ENCODE measurements around the gene MOCOS. TPM values are rescaled to one million over a fixed set of nuclear protein-coding genes. Genes with fewer than 3 reads are reported as not detected.
A peak's percentile ranks its signal among the peaks of the same experiment; 100 is the strongest.

The MOCOS gene
- total RNA-seq, 2 experiments from 2014 or later, result 0.13 to 0.18 TPM

GRCh38 chr18:36183033-36183432, 4.3 kb upstream of the MOCOS start:
- Mint-ChIP-seq H3K27me3 (peaks cover 4% of the 10 kb centered on the region), H3K27ac (no peak overlapping the region), H3K4me3 (no peak overlapping the region), H3K36me3 (ENCODE audit: low read depth) (no peaks in the 10 kb centered on the region), H3K4me1 (ENCODE audit: low read depth) (peaks cover 14% of the 10 kb centered on the region), H3K9me3 (no peaks in the 10 kb centered on the region)
- ATAC-seq, result no peak
- intact Hi-C loops (cut with micrococcal nuclease), result no loop called here
- POLR2A ChIA-PET, result no interaction called here
- TF ChIP-seq CTCF (IDR thresholded peaks at IDR 0.05), result no peak
- CTCF ChIA-PET, result no interaction called here
- DNase-seq, result no peak

GRCh38 chr18:36183987-36184386, 3.3 kb upstream of the MOCOS start:
- no peak for TF ChIP-seq CTCF (IDR thresholded peaks at IDR 0.05)
- no peak for ATAC-seq
- Mint-ChIP-seq H3K4me1 (ENCODE audit: low read depth) (peaks cover 14% of the 10 kb centered on the region), H3K36me3 (ENCODE audit: low read depth) (no peaks in the 10 kb centered on the region), H3K27ac (no peak overlapping the region), H3K4me3 (no peak overlapping the region), H3K27me3 (peaks cover 13% of the 10 kb centered on the region), H3K9me3 (no peaks in the 10 kb centered on the region)
- DNase-seq, result no peak
- ChIA-PET POLR2A (no interaction called here), CTCF (no interaction called here)
- intact Hi-C loops (cut with micrococcal nuclease), result no loop called here

GRCh38 chr18:36185157-36185556, 2.1 kb upstream of the MOCOS start:
- Mint-ChIP-seq H3K4me3 (no peak overlapping the region), H3K27ac (no peak overlapping the region), H3K4me1 (ENCODE audit: low read depth) (peaks cover 7% of the 10 kb centered on the region), H3K27me3 (peaks cover 20% of the 10 kb centered on the region), H3K9me3 (no peaks in the 10 kb centered on the region), H3K36me3 (ENCODE audit: low read depth) (no peaks in the 10 kb centered on the region)
- ChIA-PET POLR2A (no interaction called here), CTCF (no interaction called here)
- intact Hi-C loops (cut with micrococcal nuclease), result no loop called here
- no peak for TF ChIP-seq CTCF (IDR thresholded peaks at IDR 0.05)
- no peak for ATAC-seq
- DNase-seq, result no peak

- ChIA-PET CTCF (no interaction called here), POLR2A (interaction anchor here (0.9 kb wide), 1 partner anchor 57 kb away, joined by 3 read pairs; no protein-coding TSS in a partner anchor)
- H3K4me3 Mint-ChIP-seq, result peak overlapping the region; percentile 28
- H3K9me3 Mint-ChIP-seq, result no peaks in the 10 kb centered on the region
- H3K36me3 Mint-ChIP-seq (ENCODE audit: low read depth), result no peaks in the 10 kb centered on the region
- peaks cover 7% of the 10 kb centered on the region for H3K4me1 Mint-ChIP-seq (ENCODE audit: low read depth)
- ATAC-seq (no peak), DNase-seq (no peak)
- peaks cover 23% of the 10 kb centered on the region for H3K27me3 Mint-ChIP-seq
- no peak overlapping the region for H3K27ac Mint-ChIP-seq
- TF ChIP-seq CTCF (IDR thresholded peaks at IDR 0.05), result no peak
- intact Hi-C loops (cut with micrococcal nuclease), result no loop called here
Measured at GRCh38 chr18:36185901-36186460, 1.3 kb upstream of the MOCOS start.

- intact Hi-C loops (cut with micrococcal nuclease), result no loop called here
- no peaks in the 10 kb centered on the region for H3K9me3 Mint-ChIP-seq
- CTCF ChIA-PET, result interaction anchor here (1.7 kb wide), 1 partner anchor 169 kb away, joined by 5 read pairs; no protein-coding TSS in a partner anchor
- H3K27me3 Mint-ChIP-seq, result peaks cover 26% of the 10 kb centered on the region
- H3K36me3 Mint-ChIP-seq (ENCODE audit: low read depth), result no peaks in the 10 kb centered on the region
- POLR2A ChIA-PET, result interaction anchor here (0.9 kb wide), 1 partner anchor 58 kb away, joined by 3 read pairs; no protein-coding TSS in a partner anchor
- H3K4me3 Mint-ChIP-seq, result peak overlapping the region; percentile 71
- DNase-seq (peak; percentile 40), ATAC-seq (peak; percentile 33)
- no peak for TF ChIP-seq CTCF (IDR thresholded peaks at IDR 0.05)
- peaks cover 7% of the 10 kb centered on the region for H3K4me1 Mint-ChIP-seq (ENCODE audit: low read depth)
- H3K27ac Mint-ChIP-seq, result no peak overlapping the region
Measured at GRCh38 chr18:36186461-36187192, 670 bp upstream of the MOCOS start.

All from activated CD8-positive, alpha-beta T cell treated with anti-CD3 and anti-CD28 coated beads for 36 hours (primary cell).